K562 (cell line): ENCODE measurements around the gene BMPER. TPM values are rescaled to one million over a fixed set of nuclear protein-coding genes. Genes with fewer than 3 reads are reported as not detected.

Experiments used
- ATAC-seq: fragments of 200-7000 bp; cut with Tn5 transposase; 3 replicates; pipeline ENCODE4 v1.9.1; 2020; ENCODE audit warnings: moderate library complexity
- BruUV-seq: library from RNA; stranded (reverse); fragments of 400-500 nt; replicated peaks from 2 replicates; lab custom pipeline; 2021; lab: Mats Ljungman, UMichigan
- CTCF ChIA-PET: fragments of 300-600 bp; formaldehyde crosslinking; extraction: SDS; loops from one replicate; lab custom pipeline; 2021; ENCODE audit warnings: low intra/inter-chr PET ratio; lab: Yijun Ruan, JAX
- POLR2A ChIA-PET: fragments of 300-600, 350-650 bp; sonication (Branson Sonifier 250); formaldehyde crosslinking; extraction: SDS; loops from one replicate; lab custom pipeline; 2021; ENCODE audit warnings: antibody characterized with exemption, inconsistent platforms; lab: Yijun Ruan, JAX
- DNase-seq, 4 experiments: peaks; one replicate each; pipeline versions ENCODE4 v3.0.0 to v3.0.0-alpha.2; 2011 to 2018; ENCODE audit warnings: low spot score in 3 of 4, mixed read lengths in 3 of 4; ENCODE audit errors: extremely low read depth in 1 of 4
- FAIRE-seq: peaks from 2 replicates; lab custom pipeline; 2011; peaks lifted over from hg19 to GRCh38; lab: Jason Lieb, UNC
- H2AFZ ChIP-seq: 2 replicates; pipeline ENCODE4 v1.6.0; 2011; ENCODE audit warnings: low read depth, low read length, control low read depth, inconsistent platforms
- H3K27ac ChIP-seq: fragments of 200-600 bp; 3 replicates; pipeline ENCODE4 v1.8.0; 2011; ENCODE audit warnings: low read depth, mild to moderate bottlenecking, control low read depth, inconsistent platforms, low read length, moderate library complexity, mixed read lengths; ENCODE audit errors: extremely low read depth
- H3K27me3 ChIP-seq, 2 experiments: fragments of 300-600 bp in 1 of 2; 2 replicates in 1 of 2; 3 replicates in 1 of 2; pipeline versions ENCODE4 v1.6.0 to v1.8.0; 2011; ENCODE audit warnings: inconsistent platforms in 2 of 2, low read length in 2 of 2, mild to moderate bottlenecking in 1 of 2, mixed read lengths in 1 of 2, moderate library complexity in 1 of 2; ENCODE audit not compliant: control insufficient read depth in 2 of 2, insufficient read depth in 2 of 2
- H3K36me3 ChIP-seq: fragments of 300-600 bp; 3 replicates; pipeline ENCODE4 v1.8.0; 2011; ENCODE audit warnings: mild to moderate bottlenecking, low read length, inconsistent platforms; ENCODE audit not compliant: control insufficient read depth, insufficient read depth
- H3K4me1 ChIP-seq, 2 experiments: fragments of 200-600 bp in 1 of 2; replicated peaks in 1 of 2; 2 replicates in 1 of 2; 3 replicates in 1 of 2; pipeline versions ENCODE4 v1.5.1 to v1.8.0; 2011; ENCODE audit warnings: inconsistent platforms in 2 of 2, low read length in 2 of 2, mild to moderate bottlenecking in 1 of 2, mixed read lengths in 1 of 2, moderate library complexity in 1 of 2; ENCODE audit not compliant: control insufficient read depth in 2 of 2, insufficient read depth in 2 of 2
- H3K4me2 ChIP-seq: 2 replicates; pipeline ENCODE4 v1.6.1; 2011; ENCODE audit warnings: low read length, control low read depth, inconsistent platforms, mixed read lengths; ENCODE audit not compliant: insufficient read depth
- H3K4me3 ChIP-seq: fragments of 200-600 bp; sonication (generic), shearing (Covaris generic); 2 replicates; pipeline ENCODE4 v1.5.1; 2016; ENCODE audit warnings: control low read depth, inconsistent platforms
- H3K79me2 ChIP-seq: fragments of 200-600 bp; 3 replicates; pipeline ENCODE4 v1.8.0; 2011; ENCODE audit warnings: low read length, inconsistent platforms; ENCODE audit not compliant: control insufficient read depth, insufficient read depth
- H3K9ac ChIP-seq, 2 experiments: 2 replicates each; pipeline versions ENCODE4 v1.6.0 to v1.6.1; 2011; ENCODE audit warnings: low read depth in 2 of 2, low read length in 2 of 2, control low read depth in 1 of 2, inconsistent platforms in 1 of 2, mild to moderate bottlenecking in 1 of 2, mixed read lengths in 1 of 2; ENCODE audit not compliant: insufficient read depth in 1 of 2
- H3K9me1 ChIP-seq: one replicate; pipeline ENCODE4 v1.6.0; 2011; ENCODE audit warnings: inconsistent platforms, mild to moderate bottlenecking, low read length, moderate library complexity; ENCODE audit not compliant: control insufficient read depth, insufficient read depth
- H3K9me3 ChIP-seq: replicated peaks from 2 replicates; pipeline ENCODE4 v1.5.1; 2011; ENCODE audit warnings: low read depth, low read length, inconsistent platforms; ENCODE audit not compliant: control insufficient read depth, insufficient read depth
- H4K20me1 ChIP-seq: replicated peaks from 2 replicates; pipeline ENCODE4 v1.6.1; 2011; ENCODE audit warnings: low read length, inconsistent platforms, mixed read lengths; ENCODE audit not compliant: control insufficient read depth, insufficient read depth
- FOSL1 ChIP-seq: fragments of 200-800 bp; sonication (Bioruptor generic); conservative IDR thresholded peaks from 2 replicates; pipeline ENCODE4 v1.6.1; 2016; ENCODE audit warnings: missing genetic modification characterization, missing compliant biosample characterization
- MAFK ChIP-seq: IDR thresholded peaks from 2 replicates; pipeline ENCODE4 v1.6.1; 2011; ENCODE audit warnings: low read length, improper control_type of control experiment
- NRF1 ChIP-seq, 2 experiments: fragments of 450-650 bp; IDR thresholded peaks in 1 of 2; conservative IDR thresholded peaks in 1 of 2; 2 replicates each; pipeline ENCODE4 v1.6.1; 2014; ENCODE audit warnings: mild to moderate bottlenecking in 2 of 2
- ZHX1 ChIP-seq: fragments of 150-350 bp; conservative IDR thresholded peaks from 2 replicates; pipeline ENCODE4 v1.6.1; 2014; ENCODE audit warnings: low read length
- WGBS: fragments of 100-300 bp; shearing (Covaris generic); methylation state at CpG from one replicate; pipeline ENCODE4 v1.1.6; 2016; ENCODE audit warnings: low coverage, mixed read lengths; ENCODE audit not compliant: insufficient coverage; ENCODE audit errors: missing lambda C conversion rate; 5-methylcytosine and 5-hydroxymethylcytosine counted together
- in situ Hi-C: fragments of 300-500 bp; cut with MboI; formaldehyde crosslinking; loops from 4 replicates; pipeline ENCODE4 v1.15.0; 2018; ENCODE audit warnings: inconsistent platforms, mixed read lengths
- intact Hi-C: fragments of 100-400 bp; cut with micrococcal nuclease; formaldehyde crosslinking; loops from 2 replicates; pipeline ENCODE4 v1.14.2; 2022
- polyA plus RNA-seq, 8 experiments: library from polyadenylated mRNA; depleted of rRNA in 4 of 8; stranded (reverse) in 5 of 8; unstranded in 3 of 8; fragments of >200 nt; fragmentation: Nextera tagmentation in 2 of 8; fragmentation: Illumina TruSeq in 1 of 8; extraction: Ambion mirVana in 2 of 8; extraction: Trizol in 1 of 8; gene quantifications; 2 replicates each; pipeline versions ENCODE4 v1.2.1 to v1.2.3, GENCODE V29; 2011 to 2014; ENCODE audit warnings: inconsistent platforms in 1 of 8, missing spikeins in 1 of 8
- total RNA-seq, 7 experiments: library from RNA; depleted of rRNA in 6 of 7; stranded (reverse); fragments of >200 nt in 6 of 7; fragmentation: Illumina TruSeq in 2 of 7; extraction: Trizol in 2 of 7; gene quantifications; 2 replicates each; pipeline versions ENCODE4 v1.2.1 to v1.2.3, GENCODE V29; 2011 to 2021; ENCODE audit warnings: low replicate concordance in 1 of 7

Gene BMPER
- total and polyA plus RNA-seq, 9 of the 15 experiments (the other 6 are each of a cell fraction or from before 2014, with no cell fraction given) = not detected

- ATAC-seq (no peak), FAIRE-seq (no peak), DNase-seq (no peak)
- no peak overlapping the region for H3K4me2 ChIP-seq
- in situ Hi-C loops = no loop called here
- H3K36me3 ChIP-seq = no peaks in the 10 kb centered on the region
- no peak for TF ChIP-seq NRF1 (conservative IDR thresholded peaks at IDR 0.05 in 1 of 2, IDR thresholded peaks at IDR 0.05 in 1 of 2)
- TF ChIP-seq FOSL1 (tag) = no peak
- no peak for TF ChIP-seq MAFK
- TF ChIP-seq ZHX1 = no peak
- H3K4me3 ChIP-seq = no peak overlapping the region
- H3K9ac ChIP-seq = no peak overlapping the region
- H3K27me3 ChIP-seq = no peaks in the 10 kb centered on the region
- no peak overlapping the region for H3K27ac ChIP-seq
- H4K20me1 ChIP-seq = no peaks in the 10 kb centered on the region
- H3K4me1 ChIP-seq = no peaks in the 10 kb centered on the region
- intact Hi-C loops = no loop called here
- BruUV-seq = no TSS peak
- 0% methylated on average over 1 of the region's 1 CpG for WGBS
- POLR2A ChIA-PET = no interaction called here
- no peak overlapping the region for H2AFZ ChIP-seq
- no peaks in the 10 kb centered on the region for H3K79me2 ChIP-seq
- no peaks in the 10 kb centered on the region for H3K9me1 ChIP-seq
- no peaks in the 10 kb centered on the region for H3K9me3 ChIP-seq
- CTCF ChIA-PET = no interaction called here
Measured at GRCh38 chr7:33958104-33958503, 52.8 kb downstream of the BMPER start.
